Measurements from ENCODE around the gene F2RL1.

DNA sequence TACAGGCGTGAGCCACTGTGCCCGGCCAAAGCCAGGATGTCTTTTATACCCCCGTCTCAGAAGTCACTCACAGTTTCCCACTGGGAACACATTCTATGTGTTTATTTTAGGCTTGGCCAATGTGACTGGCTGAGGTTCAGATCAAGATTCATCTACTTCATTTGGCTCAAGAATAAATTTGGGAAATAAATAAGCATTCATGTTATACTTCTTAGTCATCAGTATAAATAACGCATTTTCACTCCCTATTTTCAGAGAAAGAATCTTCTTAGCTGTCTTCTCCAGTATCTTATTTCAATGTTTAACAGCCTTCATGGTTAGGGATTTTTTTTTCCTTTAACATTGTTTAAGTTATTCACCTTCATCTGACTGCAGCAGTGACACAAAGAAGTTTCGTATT is 42.8 kb downstream of the F2RL1 start:
- TF ChIP-seq, protein P1, sequence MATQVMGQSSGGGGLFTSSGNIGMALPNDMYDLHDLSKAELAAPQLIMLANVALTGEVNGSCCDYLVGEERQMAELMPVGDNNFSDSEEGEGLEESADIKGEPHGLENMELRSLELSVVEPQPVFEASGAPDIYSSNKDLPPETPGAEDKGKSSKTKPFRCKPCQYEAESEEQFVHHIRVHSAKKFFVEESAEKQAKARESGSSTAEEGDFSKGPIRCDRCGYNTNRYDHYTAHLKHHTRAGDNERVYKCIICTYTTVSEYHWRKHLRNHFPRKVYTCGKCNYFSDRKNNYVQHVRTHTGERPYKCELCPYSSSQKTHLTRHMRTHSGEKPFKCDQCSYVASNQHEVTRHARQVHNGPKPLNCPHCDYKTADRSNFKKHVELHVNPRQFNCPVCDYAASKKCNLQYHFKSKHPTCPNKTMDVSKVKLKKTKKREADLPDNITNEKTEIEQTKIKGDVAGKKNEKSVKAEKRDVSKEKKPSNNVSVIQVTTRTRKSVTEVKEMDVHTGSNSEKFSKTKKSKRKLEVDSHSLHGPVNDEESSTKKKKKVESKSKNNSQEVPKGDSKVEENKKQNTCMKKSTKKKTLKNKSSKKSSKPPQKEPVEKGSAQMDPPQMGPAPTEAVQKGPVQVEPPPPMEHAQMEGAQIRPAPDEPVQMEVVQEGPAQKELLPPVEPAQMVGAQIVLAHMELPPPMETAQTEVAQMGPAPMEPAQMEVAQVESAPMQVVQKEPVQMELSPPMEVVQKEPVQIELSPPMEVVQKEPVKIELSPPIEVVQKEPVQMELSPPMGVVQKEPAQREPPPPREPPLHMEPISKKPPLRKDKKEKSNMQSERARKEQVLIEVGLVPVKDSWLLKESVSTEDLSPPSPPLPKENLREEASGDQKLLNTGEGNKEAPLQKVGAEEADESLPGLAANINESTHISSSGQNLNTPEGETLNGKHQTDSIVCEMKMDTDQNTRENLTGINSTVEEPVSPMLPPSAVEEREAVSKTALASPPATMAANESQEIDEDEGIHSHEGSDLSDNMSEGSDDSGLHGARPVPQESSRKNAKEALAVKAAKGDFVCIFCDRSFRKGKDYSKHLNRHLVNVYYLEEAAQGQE (IDR thresholded peaks at IDR 0.05; ENCODE audit: insufficient replicate concordance, low read depth): no peak
- TF ChIP-seq, protein P2, sequence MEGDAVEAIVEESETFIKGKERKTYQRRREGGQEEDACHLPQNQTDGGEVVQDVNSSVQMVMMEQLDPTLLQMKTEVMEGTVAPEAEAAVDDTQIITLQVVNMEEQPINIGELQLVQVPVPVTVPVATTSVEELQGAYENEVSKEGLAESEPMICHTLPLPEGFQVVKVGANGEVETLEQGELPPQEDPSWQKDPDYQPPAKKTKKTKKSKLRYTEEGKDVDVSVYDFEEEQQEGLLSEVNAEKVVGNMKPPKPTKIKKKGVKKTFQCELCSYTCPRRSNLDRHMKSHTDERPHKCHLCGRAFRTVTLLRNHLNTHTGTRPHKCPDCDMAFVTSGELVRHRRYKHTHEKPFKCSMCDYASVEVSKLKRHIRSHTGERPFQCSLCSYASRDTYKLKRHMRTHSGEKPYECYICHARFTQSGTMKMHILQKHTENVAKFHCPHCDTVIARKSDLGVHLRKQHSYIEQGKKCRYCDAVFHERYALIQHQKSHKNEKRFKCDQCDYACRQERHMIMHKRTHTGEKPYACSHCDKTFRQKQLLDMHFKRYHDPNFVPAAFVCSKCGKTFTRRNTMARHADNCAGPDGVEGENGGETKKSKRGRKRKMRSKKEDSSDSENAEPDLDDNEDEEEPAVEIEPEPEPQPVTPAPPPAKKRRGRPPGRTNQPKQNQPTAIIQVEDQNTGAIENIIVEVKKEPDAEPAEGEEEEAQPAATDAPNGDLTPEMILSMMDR (IDR thresholded peaks at IDR 0.05; ENCODE audit: insufficient read depth, low read length): no peak
- TF ChIP-seq POLR2AphosphoS5 (IDR thresholded peaks at IDR 0.05; ENCODE audit: low read depth): no peak
- TF ChIP-seq SPI1 (IDR thresholded peaks at IDR 0.05; ENCODE audit: borderline replicate concordance, low read depth): no peak

Measured in HL-60 (cell line).